GM12878 (cell line): ENCODE measurements around the gene CCDC127. TPM values are rescaled to one million over a fixed set of nuclear protein-coding genes. Genes with fewer than 3 reads are reported as not detected.

Experiments used
- ATAC-seq: fragments of 200-7000 bp; cut with Tn5 transposase; 3 replicates; pipeline ENCODE4 v1.9.1; 2020; ENCODE audit warnings: mild to moderate bottlenecking, moderate library complexity
- BruUV-seq: library from RNA; stranded (reverse); fragments of 400-500 nt; replicated peaks from 2 replicates; lab custom pipeline; 2021; lab: Mats Ljungman, UMichigan
- CTCF ChIA-PET: fragments of 300-600 bp; sonication (Branson Sonifier 250); formaldehyde crosslinking; extraction: SDS; loops from one replicate; lab custom pipeline; 2021; ENCODE audit warnings: inconsistent platforms; lab: Yijun Ruan, JAX
- POLR2A ChIA-PET: fragments of 350-600 bp; formaldehyde crosslinking; extraction: SDS; loops from one replicate; lab custom pipeline; 2021; ENCODE audit warnings: inconsistent platforms; lab: Charles Lee
- RAD21 ChIA-PET: fragments of 300-600 bp; sonication (Branson Sonifier 250); formaldehyde crosslinking; loops from one replicate; lab custom pipeline; 2023; ENCODE audit warnings: antibody characterized with exemption; ENCODE audit not compliant: unreplicated experiment; lab: Charles Lee
- SMC1A ChIA-PET: fragments of 300-600 bp; sonication (Branson Sonifier 250); formaldehyde crosslinking; loops from one replicate; lab custom pipeline; 2023; ENCODE audit not compliant: unreplicated experiment, uncharacterized antibody; lab: Charles Lee
- DNase-seq: peaks from one replicate; pipeline ENCODE4 v3.0.0-alpha.2; 2011; ENCODE audit warnings: low read depth, low spot score
- FAIRE-seq: peaks from 3 replicates; lab custom pipeline; 2011; peaks lifted over from hg19 to GRCh38; lab: Jason Lieb, UNC
- H2AFZ ChIP-seq: 2 replicates; pipeline ENCODE4 v1.6.0; 2011; ENCODE audit warnings: low read depth, low read length, control low read depth; ENCODE audit not compliant: control insufficient read depth
- H3K27ac ChIP-seq: 2 replicates; pipeline ENCODE4 v1.5.1; 2011; ENCODE audit warnings: control low read depth; ENCODE audit not compliant: control insufficient read depth, insufficient read depth
- H3K27me3 ChIP-seq, 2 experiments: replicated peaks in 1 of 2; 2 replicates each; pipeline versions ENCODE4 v1.6.0 to v1.6.1; 2011; ENCODE audit warnings: low read length in 1 of 2; ENCODE audit not compliant: control insufficient read depth in 2 of 2, insufficient read depth in 2 of 2
- H3K36me3 ChIP-seq, 2 experiments: 2 replicates each; pipeline ENCODE4 v1.5.1; 2011; ENCODE audit warnings: low read length in 1 of 2; ENCODE audit not compliant: control insufficient read depth in 2 of 2, insufficient read depth in 2 of 2
- H3K4me1 ChIP-seq: 2 replicates; pipeline ENCODE4 v1.6.1; 2011; ENCODE audit warnings: mild to moderate bottlenecking, low read length, moderate library complexity, mixed read lengths; ENCODE audit not compliant: control insufficient read depth, insufficient read depth
- H3K4me2 ChIP-seq: 2 replicates; pipeline ENCODE4 v1.6.0; 2011; ENCODE audit warnings: control low read depth; ENCODE audit not compliant: control insufficient read depth, insufficient read depth
- H3K4me3 ChIP-seq: fragments of 200-600 bp; sonication (generic); 2 replicates; pipeline ENCODE4 v1.5.1; 2016
- H3K79me2 ChIP-seq: 2 replicates; pipeline ENCODE4 v1.6.0; 2011; ENCODE audit warnings: low read length; ENCODE audit not compliant: control insufficient read depth, insufficient read depth
- H3K9ac ChIP-seq: 2 replicates; pipeline ENCODE4 v1.8.0; 2011; ENCODE audit warnings: low read length, control low read depth, mixed read lengths; ENCODE audit not compliant: control insufficient read depth, insufficient read depth
- H3K9me3 ChIP-seq: replicated peaks from 3 replicates; pipeline ENCODE4 v1.5.1; 2011; ENCODE audit warnings: mild to moderate bottlenecking, low read length; ENCODE audit not compliant: control insufficient read depth, insufficient read depth
- H4K20me1 ChIP-seq: 2 replicates; pipeline ENCODE4 v1.6.0; 2011; ENCODE audit not compliant: control insufficient read depth, insufficient read depth
- ATF7 ChIP-seq: fragments of 450-650 bp; IDR thresholded peaks from 2 replicates; pipeline ENCODE4 v1.6.1; 2016; ENCODE audit warnings: low read depth, mild to moderate bottlenecking
- GATAD2B ChIP-seq: fragments of 450-650 bp; conservative IDR thresholded peaks from 2 replicates; pipeline ENCODE4 v1.6.1; 2017; ENCODE audit warnings: low read depth, mild to moderate bottlenecking, moderate library complexity
- WGBS: methylation state at CpG from one replicate; pipeline ENCODE4 v1.1.6; 2016; ENCODE audit warnings: low lambda C conversion rate; ENCODE audit not compliant: insufficient replicate concordance, insufficient coverage; ENCODE audit errors: missing lambda C conversion rate; 5-methylcytosine and 5-hydroxymethylcytosine counted together
- in situ Hi-C: fragments of 300-500 bp; cut with MboI; formaldehyde crosslinking; loops from 9 replicates; pipeline ENCODE4 v1.14.3; 2018; ENCODE audit warnings: mixed read lengths
- intact Hi-C: fragments of 100-400 bp; cut with micrococcal nuclease; formaldehyde crosslinking; loops from one replicate; pipeline ENCODE4 v1.14.2; 2022; ENCODE audit not compliant: unreplicated experiment
- polyA plus RNA-seq, 11 experiments: library from polyadenylated mRNA; depleted of rRNA in 4 of 11; unstranded in 6 of 11; stranded (reverse) in 5 of 11; fragments of >200 nt; fragmentation: Nextera tagmentation in 4 of 11; fragmentation: Illumina TruSeq in 1 of 11; extraction: Ambion mirVana in 4 of 11; extraction: Trizol in 1 of 11; gene quantifications; 1 replicate in 1 of 11; 2 replicates in 10 of 11; pipeline versions ENCODE4 v1.2.1 to v1.2.3, GENCODE V29; 2011 to 2016; ENCODE audit warnings: inconsistent platforms in 2 of 11, missing spikeins in 2 of 11, low read depth in 1 of 11
- total RNA-seq, 4 experiments: library from RNA; depleted of rRNA in 3 of 4; stranded (reverse); fragments of >200 nt in 3 of 4; fragmentation: Illumina TruSeq in 1 of 4; extraction: Trizol in 1 of 4; gene quantifications; 2 replicates each; pipeline versions ENCODE4 v1.2.1 to v1.2.3, GENCODE V29; 2013 to 2021
- TF ChIP-seq, protein P1 (sequence below): fragments of 450-650 bp; IDR thresholded peaks from 2 replicates; pipeline ENCODE4 v1.6.1; 2017; ENCODE audit warnings: mild to moderate bottlenecking

The CCDC127 gene
- total and polyA plus RNA-seq, 10 of the 15 experiments (the other 5 are each of a cell fraction or from before 2014, with no cell fraction given), result 1.9 to 6.9 (median 2.9) TPM

DNA sequence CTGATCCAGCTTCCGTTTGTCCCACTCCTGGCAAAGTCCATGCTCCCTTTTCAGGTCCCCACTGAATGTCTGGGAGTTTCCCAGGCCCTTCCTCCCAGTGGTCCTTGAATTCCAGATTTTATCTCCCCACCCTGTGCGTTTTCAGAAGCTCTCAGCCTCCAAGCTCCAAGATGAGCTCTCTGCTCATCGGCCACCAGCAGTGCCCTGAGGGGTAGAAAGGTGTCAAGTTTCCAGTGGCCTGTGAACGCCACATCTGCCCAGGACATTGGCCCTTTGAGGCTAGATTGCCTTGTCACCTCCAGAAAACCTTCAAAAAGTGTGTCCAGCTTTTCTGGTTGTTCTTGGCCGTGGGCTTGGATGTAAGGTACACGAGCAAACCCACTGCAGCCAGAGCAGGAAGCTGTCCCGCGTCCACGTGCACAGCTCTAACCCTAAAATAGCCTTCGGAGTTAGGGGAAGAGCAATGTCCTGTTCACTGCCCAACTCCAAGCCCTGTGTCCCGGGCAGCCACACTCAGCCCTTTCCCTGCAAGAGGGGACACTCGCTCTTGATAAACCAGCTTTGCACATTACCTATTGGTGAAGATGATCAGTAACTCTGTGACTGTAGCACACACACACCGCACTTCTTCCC, 37.6 kb downstream of the CCDC127 start (continued):
- TF ChIP-seq, protein P1, sequence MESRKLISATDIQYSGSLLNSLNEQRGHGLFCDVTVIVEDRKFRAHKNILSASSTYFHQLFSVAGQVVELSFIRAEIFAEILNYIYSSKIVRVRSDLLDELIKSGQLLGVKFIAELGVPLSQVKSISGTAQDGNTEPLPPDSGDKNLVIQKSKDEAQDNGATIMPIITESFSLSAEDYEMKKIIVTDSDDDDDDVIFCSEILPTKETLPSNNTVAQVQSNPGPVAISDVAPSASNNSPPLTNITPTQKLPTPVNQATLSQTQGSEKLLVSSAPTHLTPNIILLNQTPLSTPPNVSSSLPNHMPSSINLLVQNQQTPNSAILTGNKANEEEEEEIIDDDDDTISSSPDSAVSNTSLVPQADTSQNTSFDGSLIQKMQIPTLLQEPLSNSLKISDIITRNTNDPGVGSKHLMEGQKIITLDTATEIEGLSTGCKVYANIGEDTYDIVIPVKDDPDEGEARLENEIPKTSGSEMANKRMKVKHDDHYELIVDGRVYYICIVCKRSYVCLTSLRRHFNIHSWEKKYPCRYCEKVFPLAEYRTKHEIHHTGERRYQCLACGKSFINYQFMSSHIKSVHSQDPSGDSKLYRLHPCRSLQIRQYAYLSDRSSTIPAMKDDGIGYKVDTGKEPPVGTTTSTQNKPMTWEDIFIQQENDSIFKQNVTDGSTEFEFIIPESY, result no peak

DNA sequence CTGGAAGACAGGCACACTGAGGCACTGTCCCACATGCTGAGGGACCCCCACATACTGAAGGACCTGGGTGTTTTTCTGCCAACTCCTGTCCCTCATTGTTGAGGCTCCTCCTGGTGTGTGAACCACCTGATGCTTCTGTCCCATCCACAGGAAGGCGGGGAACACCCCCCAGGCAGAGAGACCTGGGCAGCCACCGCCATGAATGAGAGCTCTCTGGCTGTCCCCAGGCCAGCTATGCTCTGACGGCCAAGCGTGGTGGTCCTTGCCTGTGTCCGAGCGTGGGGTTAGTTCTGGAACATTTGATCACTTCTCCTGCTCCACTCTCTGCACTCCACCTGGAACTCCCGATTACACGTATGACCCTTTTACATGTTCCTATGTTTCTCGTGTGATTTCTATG, 38.6 kb downstream of the CCDC127 start:
- H3K9me3 ChIP-seq, result no peaks in the 10 kb centered on the region
- H2AFZ ChIP-seq, result no peak overlapping the region
- in situ Hi-C loops (no loop called here), intact Hi-C loops (no loop called here)
- TF ChIP-seq ATF7 (no peak), GATAD2B (no peak)
- RAD21 ChIA-PET, result no interaction called here
- H4K20me1 ChIP-seq, result no peaks in the 10 kb centered on the region
- no peak overlapping the region for H3K4me2 ChIP-seq
- WGBS, result 39% methylated on average over 9 of the region's 9 CpGs
- FAIRE-seq (no peak), DNase-seq (no peak), ATAC-seq (no peak)
- no peak overlapping the region for H3K4me3 ChIP-seq
- CTCF ChIA-PET, result interaction anchor here (2.3 kb wide), 1 partner anchor 9 kb away, joined by 6 read pairs; no protein-coding TSS in a partner anchor
- no peak overlapping the region for H3K9ac ChIP-seq
- H3K4me1 ChIP-seq, result no peaks in the 10 kb centered on the region
- H3K36me3 ChIP-seq, result no peaks in the 10 kb centered on the region
- H3K79me2 ChIP-seq, result no peaks in the 10 kb centered on the region
- no peaks in the 10 kb centered on the region; a peak in 2 of 4 replicates for H3K27me3 ChIP-seq
- no TSS peak for BruUV-seq
- POLR2A ChIA-PET, result no interaction called here
- SMC1A ChIA-PET, result no interaction called here
- no peak overlapping the region for H3K27ac ChIP-seq
